Measurements from ENCODE around the gene PPP2R1A.

PPP2R1A gene

GRCh38 chr19:52231154-52231910 lies 41.5 kb downstream of the PPP2R1A start:
- H3K36me3 ChIP-seq (ENCODE audit: control insufficient read depth in 1 of 2, insufficient read depth in 2 of 2, low read length in 2 of 2) = peaks cover 17 to 25% of the 10 kb centered on the region in 2 experiments
- H3K9me3 ChIP-seq (ENCODE audit: insufficient read depth, low read depth, low read length) = no peaks in the 10 kb centered on the region
- H3K79me2 ChIP-seq (ENCODE audit: control insufficient read depth, insufficient read depth, low read length, poor library complexity) = no peaks in the 10 kb centered on the region
- no peak overlapping the region for H2BK120ac ChIP-seq (ENCODE audit: insufficient read depth, low read length, poor library complexity)
- peak; percentile 85 to 93 for DNase-seq
- no peak overlapping the region for H2AK5ac ChIP-seq (ENCODE audit: low read length)
- H3K9ac ChIP-seq (ENCODE audit: low read length) = no peak overlapping the region
- no peak overlapping the region for H3K18ac ChIP-seq (ENCODE audit: low read length)
- H3K4me3 ChIP-seq (ENCODE audit: low read depth, low read length) = no peak overlapping the region
- no peak overlapping the region for H4K8ac ChIP-seq (ENCODE audit: low read depth, low read length)
- H3K27ac ChIP-seq (ENCODE audit: low read depth, low read length) = no peak overlapping the region
- no peak overlapping the region for H3K23ac ChIP-seq (ENCODE audit: low read length)
- no peaks in the 10 kb centered on the region for H3K27me3 ChIP-seq (ENCODE audit: insufficient read depth, low read length)
- H3K14ac ChIP-seq (ENCODE audit: low read length) = no peak overlapping the region
- no peak overlapping the region for H4K91ac ChIP-seq (ENCODE audit: low read depth, low read length)
- no peak overlapping the region for H2BK5ac ChIP-seq (ENCODE audit: low read depth, low read length, poor library complexity)
- H2AFZ ChIP-seq (ENCODE audit: insufficient read depth, low read length, poor library complexity) = no peak overlapping the region
- no CpG with 5 or more reads among the region's 3 CpGs for WGBS (ENCODE audit: extremely low coverage, insufficient coverage, insufficient read length)
- no peak overlapping the region for H3K4me2 ChIP-seq (ENCODE audit: low read length)
- H3K79me1 ChIP-seq (ENCODE audit: low read length) = peaks cover 1% of the 10 kb centered on the region
- peaks cover 3 to 5% of the 10 kb centered on the region in 2 experiments for H3K4me1 ChIP-seq (ENCODE audit: control insufficient read depth in 1 of 2, insufficient read depth in 2 of 2, low read length in 2 of 2)
- H3K4ac ChIP-seq (ENCODE audit: low read depth, low read length) = no peak overlapping the region
- no peak overlapping the region for H2BK12ac ChIP-seq (ENCODE audit: low read length)
- H4K12ac ChIP-seq (ENCODE audit: low read depth, low read length) = no peak overlapping the region

DNA sequence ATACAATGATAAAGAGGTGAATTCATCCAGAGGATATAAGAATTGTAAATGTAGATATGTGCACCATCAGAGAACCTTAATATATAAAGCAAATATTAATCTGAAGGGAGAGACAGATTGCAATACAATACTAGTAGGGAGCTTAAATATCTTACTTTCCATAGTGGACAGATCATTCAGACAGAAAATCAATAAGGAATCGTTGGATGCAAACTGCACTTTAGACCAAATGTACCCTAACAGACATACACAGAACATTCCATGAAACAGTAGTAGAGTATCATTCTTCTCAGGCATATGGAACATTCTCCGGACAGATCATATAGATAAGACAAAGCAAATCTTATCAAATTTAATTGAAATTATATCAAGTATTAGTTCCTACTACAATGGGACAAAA lies 44.6 kb downstream of the PPP2R1A start:
- WGBS (ENCODE audit: extremely low coverage, insufficient coverage, insufficient read length) = no CpG with 5 or more reads among the region's 2 CpGs

GRCh38 chr19:52237197-52237596 lies 47.3 kb downstream of the PPP2R1A start:
- WGBS (ENCODE audit: extremely low coverage, insufficient coverage, insufficient read length) = no CpG with 5 or more reads among the region's 2 CpGs
- H3K4me3 ChIP-seq (ENCODE audit: low read depth, low read length) = no peak overlapping the region

More for the DNA sequence above, 44.6 kb downstream of the PPP2R1A start:
- H2BK120ac ChIP-seq (ENCODE audit: insufficient read depth, low read length, poor library complexity) = no peak overlapping the region
- H3K36me3 ChIP-seq (ENCODE audit: control insufficient read depth in 1 of 2, insufficient read depth in 2 of 2, low read length in 2 of 2) = no peaks in the 10 kb centered on the region
- H3K9ac ChIP-seq (ENCODE audit: low read length) = no peak overlapping the region
- H3K9me3 ChIP-seq (ENCODE audit: insufficient read depth, low read depth, low read length) = no peaks in the 10 kb centered on the region
- no peak for DNase-seq
- no peak overlapping the region for H3K18ac ChIP-seq (ENCODE audit: low read length)
- H2BK12ac ChIP-seq (ENCODE audit: low read length) = no peak overlapping the region
- H3K4ac ChIP-seq (ENCODE audit: low read depth, low read length) = no peak overlapping the region
- H3K27me3 ChIP-seq (ENCODE audit: insufficient read depth, low read length) = no peaks in the 10 kb centered on the region
- H3K79me1 ChIP-seq (ENCODE audit: low read length) = peaks cover 1% of the 10 kb centered on the region
- H2BK5ac ChIP-seq (ENCODE audit: low read depth, low read length, poor library complexity) = no peak overlapping the region
- H4K8ac ChIP-seq (ENCODE audit: low read depth, low read length) = no peak overlapping the region
- H3K4me1 ChIP-seq (ENCODE audit: control insufficient read depth in 1 of 2, insufficient read depth in 2 of 2, low read length in 2 of 2) = peaks cover 3 to 5% of the 10 kb centered on the region in 2 experiments
- no peak overlapping the region for H3K4me3 ChIP-seq (ENCODE audit: low read depth, low read length)
- no peak overlapping the region for H3K27ac ChIP-seq (ENCODE audit: low read depth, low read length)
- H4K12ac ChIP-seq (ENCODE audit: low read depth, low read length) = no peak overlapping the region
- H2AK5ac ChIP-seq (ENCODE audit: low read length) = no peak overlapping the region
- H3K79me2 ChIP-seq (ENCODE audit: control insufficient read depth, insufficient read depth, low read length, poor library complexity) = no peaks in the 10 kb centered on the region
- no peak overlapping the region for H3K14ac ChIP-seq (ENCODE audit: low read length)
- no peak overlapping the region for H3K4me2 ChIP-seq (ENCODE audit: low read length)
- H3K23ac ChIP-seq (ENCODE audit: low read length) = no peak overlapping the region
- H2AFZ ChIP-seq (ENCODE audit: insufficient read depth, low read length, poor library complexity) = no peak overlapping the region
- H4K91ac ChIP-seq (ENCODE audit: low read depth, low read length) = no peak overlapping the region

GRCh38 chr19:52237771-52238400 lies 48.0 kb downstream of the PPP2R1A start:
- no peak overlapping the region for H3K14ac ChIP-seq (ENCODE audit: low read length)
- H3K18ac ChIP-seq (ENCODE audit: low read length) = no peak overlapping the region
- H2BK12ac ChIP-seq (ENCODE audit: low read length) = no peak overlapping the region
- no peak overlapping the region for H3K4ac ChIP-seq (ENCODE audit: low read depth, low read length)
- no peak overlapping the region for H3K9ac ChIP-seq (ENCODE audit: low read length)
- no peak overlapping the region for H4K91ac ChIP-seq (ENCODE audit: low read depth, low read length)
- H3K4me1 ChIP-seq (ENCODE audit: control insufficient read depth in 1 of 2, insufficient read depth in 2 of 2, low read length in 2 of 2) = no peaks in the 10 kb centered on the region
- H2BK120ac ChIP-seq (ENCODE audit: insufficient read depth, low read length, poor library complexity) = no peak overlapping the region
- no CpG with 5 or more reads among the region's 8 CpGs for WGBS (ENCODE audit: extremely low coverage, insufficient coverage, insufficient read length)
- H3K23ac ChIP-seq (ENCODE audit: low read length) = no peak overlapping the region
- H4K8ac ChIP-seq (ENCODE audit: low read depth, low read length) = no peak overlapping the region
- H3K27me3 ChIP-seq (ENCODE audit: insufficient read depth, low read length) = no peaks in the 10 kb centered on the region
- no peaks in the 10 kb centered on the region for H3K36me3 ChIP-seq (ENCODE audit: control insufficient read depth in 1 of 2, insufficient read depth in 2 of 2, low read length in 2 of 2)
- peak; percentile 72 to 90 for DNase-seq
- no peak overlapping the region for H3K4me3 ChIP-seq (ENCODE audit: low read depth, low read length)
- H3K27ac ChIP-seq (ENCODE audit: low read depth, low read length) = no peak overlapping the region
- no peaks in the 10 kb centered on the region for H3K9me3 ChIP-seq (ENCODE audit: insufficient read depth, low read depth, low read length)
- no peak overlapping the region for H2AK5ac ChIP-seq (ENCODE audit: low read length)
- no peaks in the 10 kb centered on the region for H3K79me1 ChIP-seq (ENCODE audit: low read length)
- H3K4me2 ChIP-seq (ENCODE audit: low read length) = no peak overlapping the region
- no peak overlapping the region for H2BK5ac ChIP-seq (ENCODE audit: low read depth, low read length, poor library complexity)
- no peak overlapping the region for H2AFZ ChIP-seq (ENCODE audit: insufficient read depth, low read length, poor library complexity)
- H4K12ac ChIP-seq (ENCODE audit: low read depth, low read length) = no peak overlapping the region
- no peaks in the 10 kb centered on the region for H3K79me2 ChIP-seq (ENCODE audit: control insufficient read depth, insufficient read depth, low read length, poor library complexity)

More at GRCh38 chr19:52237197-52237596, 47.3 kb downstream of the PPP2R1A start:
- Histone ChIP-seq H2BK5ac (ENCODE audit: low read depth, low read length, poor library complexity) (no peak overlapping the region), H4K12ac (ENCODE audit: low read depth, low read length) (no peak overlapping the region), H3K4me2 (ENCODE audit: low read length) (no peak overlapping the region), H3K4ac (ENCODE audit: low read depth, low read length) (no peak overlapping the region), H3K27ac (ENCODE audit: low read depth, low read length) (no peak overlapping the region), H3K36me3 (ENCODE audit: control insufficient read depth in 1 of 2, insufficient read depth in 2 of 2, low read length in 2 of 2) (no peaks in the 10 kb centered on the region), H3K9me3 (ENCODE audit: insufficient read depth, low read depth, low read length) (no peaks in the 10 kb centered on the region), H3K27me3 (ENCODE audit: insufficient read depth, low read length) (no peaks in the 10 kb centered on the region), H3K79me1 (ENCODE audit: low read length) (no peaks in the 10 kb centered on the region), H2BK120ac (ENCODE audit: insufficient read depth, low read length, poor library complexity) (no peak overlapping the region), H2BK12ac (ENCODE audit: low read length) (no peak overlapping the region), H4K8ac (ENCODE audit: low read depth, low read length) (no peak overlapping the region), H2AK5ac (ENCODE audit: low read length) (no peak overlapping the region), H3K18ac (ENCODE audit: low read length) (no peak overlapping the region), H3K14ac (ENCODE audit: low read length) (no peak overlapping the region), H3K4me1 (ENCODE audit: control insufficient read depth in 1 of 2, insufficient read depth in 2 of 2, low read length in 2 of 2) (no peaks in the 10 kb centered on the region), H3K9ac (ENCODE audit: low read length) (no peak overlapping the region), H2AFZ (ENCODE audit: insufficient read depth, low read length, poor library complexity) (no peak overlapping the region), H3K23ac (ENCODE audit: low read length) (no peak overlapping the region), H4K91ac (ENCODE audit: low read depth, low read length) (no peak overlapping the region), H3K79me2 (ENCODE audit: control insufficient read depth, insufficient read depth, low read length, poor library complexity) (no peaks in the 10 kb centered on the region)
- DNase-seq = no peak

Measured in trophoblast cell (in vitro differentiated cells and primary cell).